Stimulated activated naive CD8-positive, alpha-beta T cell treated with anti-CD3 and anti-CD28 coated beads, Interleukin-15, amount 100 ng/mL, for 72 hours (primary cell): Measurements from ENCODE around the gene ESX1.

ENCODE experiments used
- ATAC-seq: fragments of 150-1000 bp; cut with Tn5 transposase; 2 replicates; pipeline ENCODE4 v1.10.0; 2021; ENCODE audit warnings: mild to moderate bottlenecking, moderate library complexity
- DNase-seq, 2 donors: peaks; one replicate each; pipeline ENCODE4 v3.0.0; 2021 to 2022
- H3K27ac Mint-ChIP-seq, 2 donors: one replicate each; pipeline ENCODE4 v1.8.0; 2022; ENCODE audit warnings: mild to moderate bottlenecking in 2 of 2, mixed read lengths in 2 of 2, moderate library complexity in 2 of 2
- H3K27me3 Mint-ChIP-seq: one replicate; pipeline ENCODE4 v1.8.0; 2022; ENCODE audit warnings: mixed read lengths
- H3K4me1 Mint-ChIP-seq: one replicate; pipeline ENCODE4 v1.8.0; 2022; ENCODE audit warnings: mild to moderate bottlenecking, mixed read lengths
- H3K4me3 Mint-ChIP-seq, 2 donors: one replicate each; pipeline ENCODE4 v1.8.0; 2022; ENCODE audit warnings: mild to moderate bottlenecking in 2 of 2, mixed read lengths in 2 of 2, moderate library complexity in 1 of 2
- H3K9me3 Mint-ChIP-seq, 2 donors: one replicate each; pipeline ENCODE4 v1.8.0; 2022; ENCODE audit warnings: mixed read lengths in 2 of 2

The ESX1 gene

GRCh38 chrX:104205548-104205947 lies 49.2 kb downstream of the ESX1 start:
- no peak overlapping the region for H3K4me3 Mint-ChIP-seq
- no peak for DNase-seq
- ATAC-seq: no peak
- H3K9me3 Mint-ChIP-seq: no peaks in the 10 kb centered on the region
- H3K4me1 Mint-ChIP-seq: no peaks in the 10 kb centered on the region
- H3K27me3 Mint-ChIP-seq: no peaks in the 10 kb centered on the region
- no peak overlapping the region for H3K27ac Mint-ChIP-seq
